ENCODE measurements around the gene ZNF248.
"Not testable (repeated sequence)": the region's sequence is repeated elsewhere in the genome, so short reads cannot be mapped to it uniquely, and the experiment has no call there.

The ZNF248 gene

GRCh38 chr10:37819797-37820196 is 37.6 kb downstream of the ZNF248 start:
- DNase-seq = no peak

DNA sequence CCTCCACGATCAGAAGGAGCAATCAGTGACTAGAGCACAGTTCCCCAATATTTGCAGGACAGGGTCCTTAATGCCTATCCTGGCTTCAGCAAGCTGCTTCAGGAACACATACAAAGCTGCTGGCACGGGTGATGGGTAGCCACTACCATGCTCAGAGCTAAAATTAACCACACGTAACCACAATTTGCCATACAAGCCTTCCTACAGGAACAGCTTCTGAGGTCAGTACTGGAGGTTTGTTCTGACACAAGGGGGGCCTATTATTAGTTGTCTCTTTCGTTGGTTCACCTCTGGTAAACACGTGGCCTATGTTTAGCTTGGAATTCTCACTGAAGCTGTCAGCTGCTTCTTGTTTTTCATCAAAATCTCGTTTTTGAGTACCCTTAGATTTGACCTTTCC is 41.1 kb downstream of the ZNF248 start:
- no peak for DNase-seq

DNA sequence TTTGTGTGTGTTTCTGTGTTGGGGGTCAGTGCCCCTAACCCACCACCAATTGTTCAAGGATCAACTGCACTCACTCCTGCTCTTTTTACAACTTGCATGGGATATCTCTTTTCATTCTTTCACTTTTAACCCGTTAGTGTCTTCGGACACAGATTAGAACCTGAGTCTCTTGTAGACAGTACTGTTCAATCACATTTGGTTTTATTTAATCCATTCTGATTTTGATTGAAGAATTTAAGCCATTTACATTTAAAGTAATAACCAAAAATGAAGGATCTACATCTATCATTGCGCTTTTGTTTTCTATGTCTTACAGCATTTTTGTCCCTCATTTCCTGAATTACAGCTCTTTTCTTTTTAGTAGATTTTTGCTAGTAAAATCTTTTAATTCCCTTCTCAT is 43.6 kb downstream of the ZNF248 start:
- DNase-seq = no peak

DNA sequence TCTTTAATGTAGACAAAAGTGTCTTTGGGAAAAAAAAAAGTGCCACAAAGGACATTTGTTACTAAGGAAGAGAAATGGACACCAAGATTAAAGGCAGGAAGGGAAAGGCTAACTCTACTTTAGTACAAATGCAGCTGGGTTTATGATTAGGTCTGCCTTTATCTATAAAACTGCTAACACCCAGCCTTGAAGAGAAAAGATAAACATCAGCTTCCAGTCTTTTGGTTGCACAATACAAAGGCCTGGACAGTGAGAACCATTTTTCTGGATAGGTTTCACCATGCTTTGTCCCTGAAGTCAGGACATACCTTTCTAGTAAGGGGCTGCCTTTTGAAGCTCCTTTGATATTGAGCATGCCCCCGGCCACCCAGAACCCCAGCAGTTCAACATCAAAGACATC is 45.1 kb downstream of the ZNF248 start:
- DNase-seq = no peak

GRCh38 chr10:37803269-37803668 is 54.1 kb downstream of the ZNF248 start:
- no peak for DNase-seq

DNA sequence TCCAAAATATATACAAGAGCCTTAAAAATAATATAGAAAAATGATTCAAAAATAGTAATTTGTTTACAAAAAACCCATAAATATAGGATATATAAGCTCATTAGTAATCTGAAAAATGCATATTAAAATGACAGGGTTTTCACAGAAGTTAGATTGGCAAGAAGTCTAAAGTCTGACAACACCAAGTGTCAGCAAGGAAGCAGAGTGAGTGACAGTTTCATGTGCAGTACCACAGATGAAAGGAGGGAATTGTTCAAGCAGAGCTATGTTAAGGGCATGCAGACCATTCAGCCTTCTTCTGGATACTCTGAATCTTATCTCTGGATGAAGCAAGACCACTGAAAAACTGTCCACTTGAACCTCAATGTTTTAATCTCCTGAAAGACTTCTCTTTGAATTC is 55.9 kb downstream of the ZNF248 start:
- DNase-seq = no peak

DNA sequence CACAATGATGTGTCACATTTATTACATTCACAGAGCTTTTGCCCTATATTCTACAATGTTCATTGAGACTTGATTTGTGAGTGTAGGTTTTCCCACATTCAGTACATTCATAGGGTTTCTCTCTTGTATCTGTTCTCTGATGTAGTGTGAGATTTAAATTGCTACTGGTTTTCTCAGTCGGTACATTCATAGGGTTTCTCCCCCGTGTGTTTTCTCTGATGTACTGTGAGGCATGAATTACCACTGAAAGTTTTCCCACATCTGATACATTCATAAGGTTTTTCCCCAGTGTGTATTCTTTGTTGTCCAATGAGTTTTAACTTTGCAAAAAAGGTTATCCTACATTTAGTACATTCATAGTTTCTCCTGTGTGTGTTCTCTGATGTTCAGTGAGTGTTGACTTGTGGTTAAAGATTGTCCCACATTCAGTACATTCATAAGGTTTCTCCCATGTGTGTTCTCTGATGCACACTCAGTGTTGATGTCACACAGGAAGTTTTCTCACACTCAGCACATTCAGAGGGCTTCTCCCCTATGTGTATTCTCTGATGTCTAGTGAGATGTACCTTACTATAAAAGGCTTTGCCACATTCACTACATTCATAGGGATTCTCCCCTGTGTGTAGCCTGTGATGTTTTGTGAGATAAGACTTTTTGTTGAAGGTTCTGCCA is 63.0 kb downstream of the ZNF248 start:
- DNase-seq = no peak

DNA sequence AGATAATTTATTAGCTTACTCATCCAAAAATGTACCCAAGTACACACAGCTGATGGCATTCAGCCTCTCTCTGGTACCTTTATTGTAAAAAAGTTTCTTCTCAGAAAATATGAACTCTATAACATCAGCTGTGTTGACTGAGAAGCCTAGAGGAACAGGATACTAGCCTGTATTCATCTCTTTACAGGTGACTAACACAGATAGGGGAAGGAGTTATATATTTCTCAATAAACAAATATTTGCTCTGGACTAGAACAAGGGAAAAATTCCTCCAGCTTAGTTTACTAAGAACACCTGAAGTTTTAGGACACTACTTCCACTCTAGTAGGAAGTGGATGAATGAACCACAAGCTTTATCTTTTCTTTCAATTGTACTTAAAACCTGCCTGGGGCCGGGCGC is 67.8 kb downstream of the ZNF248 start:
- no peak for DNase-seq

DNA sequence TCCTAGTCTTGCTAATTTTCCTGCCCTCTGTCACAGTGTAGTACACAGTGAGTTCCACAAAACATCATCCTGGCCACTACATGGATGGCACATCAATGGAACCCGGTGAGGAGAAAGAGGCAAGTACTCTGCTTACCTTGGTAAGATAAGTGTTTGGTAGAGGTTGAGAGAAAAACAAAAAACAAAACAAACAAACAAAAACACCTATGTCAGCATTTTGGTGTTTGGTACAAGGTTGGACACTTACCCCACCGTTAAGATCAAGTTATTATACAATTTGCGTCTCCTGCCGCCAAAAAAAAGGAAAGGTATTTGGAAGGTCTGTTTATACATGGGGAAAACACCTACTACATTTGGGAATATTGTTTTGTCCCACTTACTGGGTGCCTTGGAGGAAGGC is 72.7 kb downstream of the ZNF248 start:
- no peak for DNase-seq

DNA sequence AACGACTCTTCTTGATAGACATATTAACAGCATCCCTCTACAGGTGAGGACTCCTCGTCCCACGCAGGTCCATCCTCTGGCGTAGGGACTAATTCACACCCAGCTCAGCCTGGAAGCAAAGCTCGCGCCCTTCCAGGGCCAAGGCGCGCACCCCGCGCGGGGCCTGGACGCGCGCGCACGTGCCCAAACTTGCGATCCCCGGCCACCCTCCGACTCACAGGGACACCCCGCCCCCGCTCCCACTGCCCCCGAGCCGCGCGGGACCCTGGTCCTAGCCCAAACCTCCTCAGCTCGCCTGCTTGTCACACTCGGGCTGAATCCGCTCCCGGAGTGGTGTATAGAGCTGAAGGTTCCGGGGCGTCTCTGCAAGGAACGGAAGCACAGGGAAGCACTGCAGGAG is 76.9 kb downstream of the ZNF248 start:
- DNase-seq = no peak

- no peak for DNase-seq
Observed at GRCh38 chr10:37777056-37777455, 80.4 kb downstream of the ZNF248 start.

- no peak for DNase-seq
Observed at GRCh38 chr10:37775612-37776011, 81.8 kb downstream of the ZNF248 start.

DNA sequence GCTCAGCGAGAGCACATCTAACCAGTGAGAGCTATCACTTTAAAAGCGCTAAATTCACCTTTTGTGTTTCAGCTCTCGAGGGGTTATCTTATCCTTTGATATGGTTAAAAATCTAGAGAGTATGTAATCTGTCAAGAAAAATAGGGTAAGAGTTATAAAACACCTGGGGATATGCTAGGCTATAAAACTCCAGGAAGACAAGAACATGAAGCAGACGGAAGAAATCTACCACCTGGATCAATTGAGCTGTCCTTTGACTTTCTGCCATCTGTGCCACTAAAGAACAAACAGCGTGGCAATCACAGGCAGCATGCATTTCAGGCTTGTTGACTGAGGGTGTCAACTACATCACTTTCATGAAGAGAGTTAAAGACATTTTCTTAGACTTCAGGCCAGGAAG is 83.1 kb downstream of the ZNF248 start:
- DNase-seq = no peak

GRCh38 chr10:37765216-37765615 is 92.2 kb downstream of the ZNF248 start:
- DNase-seq = no peak

DNA sequence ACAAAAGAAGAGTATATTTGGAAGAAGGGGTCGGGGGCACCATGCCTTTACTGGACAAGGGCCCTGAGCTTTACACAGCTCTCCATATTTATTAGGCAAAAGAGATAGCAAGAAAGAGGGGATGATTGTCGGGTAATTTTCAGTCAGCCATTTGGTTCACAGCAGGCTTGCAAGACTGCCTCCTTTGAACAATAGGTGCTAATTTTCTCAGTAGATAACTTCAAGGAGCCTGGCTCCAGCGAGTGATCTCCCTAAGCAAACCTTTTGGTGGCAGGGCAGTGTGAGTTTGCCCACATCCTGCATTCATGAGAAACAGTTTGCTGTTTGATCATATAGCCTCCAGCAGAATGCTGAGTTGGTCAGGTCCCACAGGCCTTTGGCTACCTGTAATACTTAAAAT is 94.3 kb downstream of the ZNF248 start:
- no peak for DNase-seq

- no peak for DNase-seq
Observed at GRCh38 chr10:37762287-37762686, 95.1 kb downstream of the ZNF248 start.

DNA sequence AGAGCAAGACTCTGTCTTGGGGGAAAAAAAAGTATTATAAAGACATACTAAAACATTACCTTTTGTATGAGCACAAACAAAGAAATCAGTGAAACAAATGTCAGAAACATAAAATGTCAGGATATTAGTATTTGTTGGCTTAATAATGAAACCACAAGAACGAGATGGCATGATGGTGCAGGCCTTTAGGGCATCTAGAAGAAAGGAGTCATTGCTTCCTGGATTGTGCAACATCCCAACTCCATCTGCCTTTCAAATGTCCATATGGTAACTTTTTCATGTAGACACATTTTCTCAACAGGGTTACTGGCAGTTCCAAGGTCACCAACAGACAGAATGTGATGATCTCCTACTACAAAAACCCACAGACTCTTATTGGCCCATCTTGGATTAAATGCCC is 96.6 kb downstream of the ZNF248 start:
- DNase-seq = no peak

DNA sequence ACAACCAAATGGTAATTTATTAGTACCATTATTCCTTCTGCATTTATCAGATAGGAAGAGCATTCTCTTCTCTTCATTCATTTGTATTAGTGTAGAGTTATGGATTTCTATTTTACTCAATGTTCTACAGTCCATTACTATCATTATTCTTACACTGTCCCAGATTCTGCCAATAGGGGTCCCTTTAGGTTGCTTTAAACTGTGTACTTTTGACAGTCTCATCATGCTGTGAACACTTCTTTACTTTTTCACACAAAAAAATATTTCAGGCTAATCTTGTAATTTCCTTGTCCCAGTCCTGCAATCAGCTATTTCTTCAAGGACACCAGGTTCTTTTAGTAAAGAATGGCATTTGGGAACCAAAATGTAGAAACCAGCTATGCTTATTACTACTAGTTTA is 99.3 kb downstream of the ZNF248 start:
- no peak for DNase-seq

DNA sequence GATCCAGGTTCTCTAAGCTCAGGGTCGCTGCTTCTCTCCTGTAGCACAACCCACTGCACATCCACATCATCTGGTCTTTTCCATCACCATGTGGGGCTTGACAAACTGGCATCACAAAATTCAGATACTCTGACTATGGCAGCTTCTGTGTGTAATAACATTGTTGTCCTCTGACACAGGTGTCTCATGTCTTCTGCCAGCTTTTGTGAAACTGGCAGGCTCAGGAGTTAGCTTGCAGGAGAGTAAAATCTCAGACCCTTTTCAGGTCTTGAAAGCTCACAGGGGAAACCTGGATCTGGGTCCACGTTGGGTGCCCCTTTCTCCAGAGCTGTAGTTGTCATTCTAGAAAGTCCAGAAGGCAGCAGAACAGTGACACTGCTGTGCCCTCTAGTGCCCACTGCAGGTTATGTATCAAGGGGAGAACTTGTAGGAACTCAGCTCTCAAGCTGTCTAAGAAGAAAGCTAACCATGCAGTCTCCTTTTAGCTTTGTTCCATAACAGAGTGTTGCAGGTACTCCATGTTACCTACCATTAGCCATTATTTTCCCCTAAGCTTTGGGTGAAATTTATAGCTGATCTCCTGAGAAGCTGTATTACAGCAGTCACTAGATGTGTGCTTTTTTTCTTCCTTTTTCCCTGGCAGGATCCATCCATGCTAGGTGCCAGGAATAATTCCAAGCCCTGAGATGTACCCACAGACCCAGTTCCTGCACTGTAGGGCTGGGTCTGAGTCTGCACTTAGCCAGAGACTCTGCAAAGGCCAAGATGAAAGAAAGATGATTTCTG is 102.7 kb downstream of the ZNF248 start:
- no peak for DNase-seq

GRCh38 chr10:37752334-37752875 is 105.0 kb downstream of the ZNF248 start:
- DNase-seq = no peak

GRCh38 chr10:37748170-37748569 is 109.2 kb downstream of the ZNF248 start:
- DNase-seq = no peak

GRCh38 chr10:37747081-37747480 is 110.3 kb downstream of the ZNF248 start:
- no peak for DNase-seq

- DNase-seq = no peak
Observed at GRCh38 chr10:37741831-37742230, 115.6 kb downstream of the ZNF248 start.

- no peak for DNase-seq
Observed at GRCh38 chr10:37739181-37739580, 118.2 kb downstream of the ZNF248 start.

DNA sequence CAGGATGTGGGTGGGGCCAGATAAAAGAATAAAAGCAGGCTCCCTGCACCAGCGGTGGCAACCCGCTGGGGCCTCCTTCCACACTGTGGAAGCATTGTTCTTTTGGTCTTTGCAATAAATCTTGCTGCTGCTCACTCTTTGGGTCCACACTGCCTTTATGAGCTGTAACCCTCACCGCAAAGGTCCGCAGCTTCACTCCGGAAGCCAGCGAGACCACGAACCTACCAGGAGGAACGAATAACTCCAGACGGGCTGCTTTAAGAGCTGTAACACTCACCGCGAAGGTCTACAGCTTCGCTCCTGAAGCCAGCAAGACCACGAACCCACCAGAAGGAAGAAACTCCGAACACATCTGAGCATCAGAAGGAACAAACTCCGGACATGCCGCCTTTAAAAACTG is 119.2 kb downstream of the ZNF248 start:
- DNase-seq = not testable (repeated sequence)
